ENCODE results near the gene TBC1D14. TPM values are rescaled to one million over a fixed set of nuclear protein-coding genes. Genes with fewer than 3 reads are reported as not detected.
"Not testable (repeated sequence)": the region's sequence is repeated elsewhere in the genome, so short reads cannot be mapped to it uniquely, and the experiment has no call there.

The TBC1D14 gene
- total RNA-seq, 1 donor from 2014 or later = 36.7 TPM

DNA sequence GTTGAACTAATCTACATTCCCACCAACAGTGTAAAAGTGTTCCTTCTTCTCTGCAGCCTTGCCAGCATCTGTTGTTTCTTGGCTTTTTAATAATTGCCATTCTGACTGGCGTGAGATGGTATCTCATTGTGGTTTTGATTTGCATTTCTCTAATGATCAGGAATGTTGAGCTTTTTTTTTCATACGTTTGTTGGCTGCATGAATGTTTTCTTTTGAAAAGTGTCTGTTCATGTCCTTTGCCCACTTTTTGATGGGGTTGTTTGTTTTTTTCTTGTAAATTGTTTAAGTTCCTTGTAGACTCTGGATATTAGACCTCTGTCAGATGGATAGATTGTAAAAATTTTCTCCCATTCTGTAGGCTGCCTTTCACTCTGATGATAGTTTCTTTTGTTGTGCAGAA lies 170.3 kb downstream of the TBC1D14 start:
- DNase-seq (ENCODE audit: low read depth, low spot score) = not testable (repeated sequence)

Other genes starting within 250 kb of the TBC1D14 start
- 0.07 TPM in 1 of 2 replicates, not detected in the other for gene S100P, start 215.9 kb upstream of the TBC1D14 start, total RNA-seq
- 53.3 and 59.1 TPM in 2 replicates for gene MRFAP1L1, start 200.0 kb upstream of the TBC1D14 start, total RNA-seq
- 10.2 and 16.9 TPM in 2 replicates for gene BLOC1S4, start 193.7 kb upstream of the TBC1D14 start, total RNA-seq
- 17.5 and 18.8 TPM in 2 replicates for gene KIAA0232, start 127.1 kb upstream of the TBC1D14 start, total RNA-seq
- 10.2 and 12.0 TPM in 2 replicates for gene TADA2B, start 133.5 kb downstream of the TBC1D14 start, total RNA-seq
- gene GRPEL1, start 158.2 kb downstream of the TBC1D14 start, total RNA-seq = 55.4 and 84.6 TPM in 2 replicates